ENCODE measurements around the gene GRK6.

GRK6 gene

GRCh38 chr5:177474846-177475562, 48.5 kb downstream of the GRK6 start:
- no peak for TF ChIP-seq CTCF (conservative IDR thresholded peaks at IDR 0.05; ENCODE audit: low read depth, low read length)
- DNase-seq (ENCODE audit: low read depth): no peak
- no peak overlapping the region for H3K4me3 ChIP-seq (ENCODE audit: low read length)

GRCh38 chr5:177475563-177476427, 49.3 kb downstream of the GRK6 start:
- H3K4me3 ChIP-seq (ENCODE audit: low read length): no peak overlapping the region
- DNase-seq (ENCODE audit: low read depth): no peak
- TF ChIP-seq CTCF (conservative IDR thresholded peaks at IDR 0.05; ENCODE audit: low read depth, low read length): no peak

DNA sequence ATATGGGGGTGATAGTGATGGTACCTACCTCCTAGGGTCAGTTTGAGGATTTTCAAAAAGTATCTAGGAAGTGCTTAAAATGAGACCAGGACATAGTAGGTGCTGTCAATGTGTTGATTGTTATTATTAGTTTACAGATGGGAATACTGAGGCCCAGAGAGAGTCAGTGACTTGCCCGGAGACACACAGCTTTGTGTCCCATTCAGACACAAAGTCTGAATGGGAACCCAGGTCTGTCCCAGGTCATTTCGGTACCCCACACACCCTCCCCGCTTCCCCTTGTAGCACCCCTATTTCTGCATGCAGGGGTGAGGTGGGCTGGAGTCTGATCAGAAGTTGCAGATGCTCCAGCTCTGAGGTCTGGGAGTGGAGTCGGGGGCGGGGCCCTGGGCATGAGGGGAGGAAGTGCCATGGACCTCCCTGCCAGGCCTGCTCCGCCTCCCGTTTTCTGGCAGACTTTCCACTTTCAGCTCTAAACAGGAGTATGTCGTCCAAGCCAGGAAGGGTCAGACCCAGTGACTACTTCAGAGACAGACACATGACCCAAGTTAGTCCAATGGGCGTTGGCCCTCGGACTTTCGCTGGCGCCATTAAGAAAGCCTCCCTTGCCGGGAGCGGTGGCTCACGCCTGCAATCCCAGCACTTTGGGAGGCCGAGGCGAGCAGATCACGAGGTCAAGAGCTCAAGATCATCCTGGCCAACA, 50.2 kb downstream of the GRK6 start:
- TF ChIP-seq CTCF (conservative IDR thresholded peaks at IDR 0.05; ENCODE audit: low read depth, low read length): no peak
- DNase-seq (ENCODE audit: low read depth): no peak
- H3K4me3 ChIP-seq (ENCODE audit: low read length): no peak overlapping the region

- no peak overlapping the region for H3K4me3 ChIP-seq (ENCODE audit: low read length)
- no peak for TF ChIP-seq CTCF (conservative IDR thresholded peaks at IDR 0.05; ENCODE audit: low read depth, low read length)
- DNase-seq (ENCODE audit: low read depth): no peak
Observed at GRCh38 chr5:177477701-177478477, 51.4 kb downstream of the GRK6 start.

DNA sequence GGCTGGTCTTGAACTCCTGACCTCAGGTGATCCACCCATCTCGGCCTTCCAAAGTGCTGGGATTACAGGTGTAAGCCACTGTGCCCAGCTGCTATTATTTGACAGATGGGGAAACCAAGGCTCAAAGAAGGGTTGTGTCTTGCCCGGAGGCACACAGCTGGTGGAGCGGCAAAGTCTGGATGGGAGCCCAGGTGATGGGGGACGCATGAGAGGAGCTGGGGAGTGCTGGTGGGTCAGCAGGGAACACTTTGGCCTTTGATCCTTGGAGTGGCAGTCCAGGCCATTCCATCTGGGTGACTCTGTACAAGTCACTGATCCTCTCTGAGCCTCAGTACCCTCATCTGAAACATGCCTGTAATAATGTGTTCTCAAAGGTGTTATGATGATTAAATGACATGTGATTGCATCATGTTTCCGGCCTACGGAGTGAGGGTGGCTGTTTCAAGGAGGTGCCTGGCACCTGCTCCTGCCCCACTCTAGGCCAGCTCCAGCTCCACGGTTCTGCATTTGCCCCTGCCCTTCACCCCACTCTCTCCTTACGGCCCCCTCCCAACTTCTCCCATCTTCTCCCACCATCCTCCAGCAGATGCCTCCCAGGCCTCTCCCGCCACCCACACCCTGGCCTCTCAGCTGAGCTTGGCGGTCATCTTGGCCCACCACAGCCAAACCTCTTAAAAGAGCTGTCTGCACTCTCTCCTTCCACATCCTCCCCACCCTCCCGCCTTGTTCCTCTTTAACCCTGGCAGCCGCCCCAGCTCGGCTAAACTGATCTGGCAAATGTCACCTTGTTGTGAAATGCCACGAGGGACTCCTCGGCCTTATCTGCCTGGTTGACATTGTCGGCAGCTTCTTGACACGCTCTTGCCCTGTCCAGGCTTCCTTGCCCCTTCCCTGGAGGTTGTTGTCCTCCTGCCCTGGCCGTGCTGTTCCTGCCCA, 52.5 kb downstream of the GRK6 start:
- DNase-seq (ENCODE audit: low read depth): no peak
- TF ChIP-seq CTCF (conservative IDR thresholded peaks at IDR 0.05; ENCODE audit: low read depth, low read length): no peak
- H3K4me3 ChIP-seq (ENCODE audit: low read length): no peak overlapping the region

GRCh38 chr5:177479774-177480173, 53.3 kb downstream of the GRK6 start:
- DNase-seq (ENCODE audit: low read depth): no peak
- TF ChIP-seq CTCF (conservative IDR thresholded peaks at IDR 0.05; ENCODE audit: low read depth, low read length): no peak
- H3K4me3 ChIP-seq (ENCODE audit: low read length): no peak overlapping the region

Data from retinal pigment epithelial cell (primary cell).